H1 (cell line): ENCODE measurements around the gene SPACA4. TPM values are rescaled to one million over a fixed set of nuclear protein-coding genes. Genes with fewer than 3 reads are reported as not detected.
A peak's percentile ranks its signal among the peaks of the same experiment; 100 is the strongest.

ENCODE experiments used
- CHD7 ChIP-seq: fragments of 300-600 bp; sonication (generic); IDR thresholded peaks from 2 replicates; pipeline ENCODE4 v1.7.1; 2012; ENCODE audit warnings: low read length, moderate library complexity, mild to moderate bottlenecking, inconsistent platforms; ENCODE audit not compliant: insufficient replicate concordance
- CTCF ChIP-seq, 3 experiments: IDR thresholded peaks; 1 replicate in 2 of 3; 2 replicates in 1 of 3; pipeline versions ENCODE4 v1.5.1 to v1.6.1; 2011; ENCODE audit warnings: low read length in 3 of 3, mild to moderate bottlenecking in 3 of 3, inconsistent platforms in 2 of 3, low read depth in 1 of 3, moderate library complexity in 1 of 3; ENCODE audit not compliant: insufficient read depth in 1 of 3; ENCODE audit errors: control extremely low read depth in 1 of 3
- E2F6 ChIP-seq: IDR thresholded peaks from 2 replicates; pipeline ENCODE4 v1.6.1; 2012; ENCODE audit warnings: inconsistent platforms
- RAD21 ChIP-seq, 2 experiments: IDR thresholded peaks in 1 of 2; conservative IDR thresholded peaks in 1 of 2; 2 replicates each; pipeline ENCODE4 v1.6.1; 2011; ENCODE audit warnings: low read depth in 2 of 2, low read length in 2 of 2, improper control_type of control experiment in 1 of 2, inconsistent platforms in 1 of 2, mild to moderate bottlenecking in 1 of 2, moderate library complexity in 1 of 2
- SIN3A ChIP-seq, 2 experiments: IDR thresholded peaks in 1 of 2; conservative IDR thresholded peaks in 1 of 2; 2 replicates each; pipeline ENCODE4 v1.6.1; 2011 to 2012; ENCODE audit warnings: low read length in 2 of 2, improper control_type of control experiment in 1 of 2, low read depth in 1 of 2, mild to moderate bottlenecking in 1 of 2
- polyA plus RNA-seq, 7 experiments: library from polyadenylated mRNA; depleted of rRNA in 3 of 7; stranded (reverse) in 5 of 7; unstranded in 2 of 7; fragments of >200 nt in 5 of 7; fragments of 200-250 nt in 2 of 7; gene quantifications; 1 replicate in 5 of 7; 2 replicates in 1 of 7; 4 replicates in 1 of 7; pipeline versions ENCODE4 v1.2.1 to v1.2.3, GENCODE V29; 2011 to 2013; ENCODE audit warnings: missing spikeins in 2 of 7, mixed read lengths in 2 of 7
- total RNA-seq: library from RNA; stranded (reverse); fragmentation: NEBNext Ultra II Directional; extraction: Animal tissue kit (Norgen Biotek cat#: 25700); gene quantifications from 2 replicates; pipeline ENCODE4 v1.2.1, GENCODE V29; 2021

The SPACA4 gene
- total and polyA plus RNA-seq, 2 of the 8 experiments (the other 6 are each of a cell fraction or from before 2014, with no cell fraction given), result not detected

- TF ChIP-seq CHD7 (no peak), RAD21 (IDR thresholded peaks at IDR 0.05 in 1 of 2, conservative IDR thresholded peaks at IDR 0.05 in 1 of 2; ENCODE audit: low read depth in 2 of 2, low read length in 2 of 2) (peak; percentile 20 to 27; a peak in 2 of 4 replicates), CTCF (IDR thresholded peaks at IDR 0.05; ENCODE audit: control extremely low read depth in 1 of 3, insufficient read depth in 1 of 3, low read depth in 1 of 3, low read length in 3 of 3) (peak in 2 of 3 experiments; percentile 14 to 44; a peak in 2 of 4 replicates), SIN3A (conservative IDR thresholded peaks at IDR 0.05 in 1 of 2, IDR thresholded peaks at IDR 0.05 in 1 of 2; ENCODE audit: low read depth in 1 of 2, low read length in 2 of 2) (peak in 1 of 2 experiments; percentile 47; a peak in 2 of 4 replicates), E2F6 (0 out of 2 replicates have a peak, but pooled peaks have one; percentile 3)
Observed at GRCh38 chr19:48630296-48631063, 23.9 kb downstream of the SPACA4 start (continued).
